ENCODE results near the gene ANK3. TPM values are rescaled to one million over a fixed set of nuclear protein-coding genes. Genes with fewer than 3 reads are reported as not detected.

ANK3 gene
- total RNA-seq, 2 experiments from 2014 or later = 15.0 to 19.1 TPM

DNA sequence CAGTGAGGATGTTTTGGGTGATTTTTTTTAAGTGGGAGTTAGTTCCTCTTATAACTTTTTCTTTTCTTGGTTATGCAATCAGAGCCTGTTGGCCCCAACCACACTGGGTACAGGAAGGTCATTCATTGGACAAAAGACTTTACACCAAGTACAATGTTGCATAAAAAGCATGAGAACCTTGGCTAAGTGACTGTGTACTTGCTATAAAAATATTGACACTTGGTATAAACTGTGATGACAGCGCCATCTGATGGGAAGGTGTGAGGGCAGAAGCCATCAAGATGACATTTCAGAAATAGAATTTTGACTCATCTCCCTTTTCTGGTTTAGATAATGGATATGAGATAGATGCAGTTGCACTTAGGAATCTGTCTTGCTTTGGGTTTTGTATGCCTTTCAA, 357.0 kb downstream of the ANK3 start:
- H3K27ac Mint-ChIP-seq = no peak overlapping the region
- ChIA-PET POLR2A (no interaction called here), CTCF (interaction anchor here (1.1 to 1.2 kb wide), 2 partner anchors 168 to 406 kb away, joined by 5 to 6 read pairs; no protein-coding TSS in a partner anchor)
- H3K27me3 Mint-ChIP-seq = no peaks in the 10 kb centered on the region
- H3K4me1 Mint-ChIP-seq = peaks cover 2% of the 10 kb centered on the region
- no peaks in the 10 kb centered on the region for H3K36me3 Mint-ChIP-seq (ENCODE audit: low read depth)
- H3K4me3 Mint-ChIP-seq = no peak overlapping the region
- DNase-seq = peak; percentile 45
- no peaks in the 10 kb centered on the region for H3K9me3 Mint-ChIP-seq

DNA sequence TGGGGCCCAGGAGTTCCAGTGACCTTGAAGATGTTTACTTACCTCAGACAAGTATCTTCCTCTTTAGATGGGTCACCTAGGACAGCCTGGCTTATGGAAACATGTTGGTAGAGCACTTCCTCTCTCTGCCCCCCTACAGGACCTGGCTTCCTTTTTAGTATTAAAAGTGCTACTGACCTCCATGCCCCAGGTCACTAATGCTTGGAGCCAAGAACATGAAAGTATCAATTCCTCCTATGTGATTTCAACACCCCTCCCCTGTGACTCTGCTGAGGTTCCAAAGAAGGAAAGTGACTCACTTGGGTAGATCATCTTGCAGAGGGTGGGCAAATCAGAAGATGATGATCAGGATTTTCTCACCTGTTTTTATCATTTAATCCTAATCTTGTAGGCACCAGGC, 358.0 kb downstream of the ANK3 start:
- Mint-ChIP-seq H3K4me3 (no peak overlapping the region), H3K27ac (no peak overlapping the region), H3K4me1 (peaks cover 2% of the 10 kb centered on the region), H3K9me3 (no peaks in the 10 kb centered on the region), H3K27me3 (no peaks in the 10 kb centered on the region), H3K36me3 (ENCODE audit: low read depth) (no peaks in the 10 kb centered on the region)
- ChIA-PET POLR2A (no interaction called here), CTCF (interaction anchor here (0.7 to 1.6 kb wide), 4 partner anchors 125 to 405 kb away, joined by 3 to 6 read pairs (median 4); partner anchors contain the start of gene CCDC6)
- DNase-seq = no peak

DNA sequence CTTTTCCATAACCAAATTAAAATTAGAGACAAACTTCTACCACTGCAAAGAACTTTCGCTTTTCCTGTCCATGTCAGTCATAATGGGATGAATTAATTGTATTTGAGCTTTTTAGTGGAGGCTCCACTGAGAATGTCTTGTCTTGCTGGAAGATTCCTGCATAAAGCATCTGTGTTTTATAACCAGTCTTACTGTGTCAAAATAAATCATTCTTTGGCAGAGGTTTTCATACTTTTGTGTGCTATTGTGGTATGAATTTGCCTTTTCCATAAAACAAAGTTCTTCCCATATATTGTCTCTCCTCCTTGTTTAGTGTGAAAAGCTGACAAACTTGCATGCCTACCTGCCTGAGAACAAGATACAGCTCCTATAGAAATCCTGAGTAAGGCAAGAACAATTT, 358.5 kb downstream of the ANK3 start:
- Mint-ChIP-seq H3K4me3 (no peak overlapping the region), H3K9me3 (no peaks in the 10 kb centered on the region), H3K27ac (no peak overlapping the region), H3K27me3 (no peaks in the 10 kb centered on the region), H3K4me1 (peaks cover 2% of the 10 kb centered on the region), H3K36me3 (ENCODE audit: low read depth) (no peaks in the 10 kb centered on the region)
- ChIA-PET POLR2A (no interaction called here), CTCF (interaction anchor here (1.4 to 1.6 kb wide), 2 partner anchors 125 to 199 kb away, joined by 3 to 4 read pairs; partner anchors contain the start of gene CCDC6)
- no peak for DNase-seq

DNA sequence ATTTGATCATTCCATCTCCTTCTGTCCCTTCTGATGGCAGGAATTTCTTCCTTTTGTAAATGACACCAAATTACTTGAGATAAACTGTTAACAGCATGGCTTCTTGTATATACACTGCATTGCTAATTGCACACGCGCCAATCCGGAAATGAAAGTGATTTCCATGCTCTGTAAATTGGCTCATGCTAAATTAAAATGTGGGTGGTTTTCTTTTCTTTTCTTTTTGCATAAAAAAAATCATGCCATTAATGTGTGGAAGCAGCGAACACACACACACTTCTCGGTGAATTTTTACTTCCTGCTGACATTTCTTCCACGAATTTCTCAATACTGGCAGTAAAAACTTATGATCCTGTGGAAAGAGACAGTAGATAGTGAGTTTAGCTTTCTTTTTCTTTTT, 360.2 kb downstream of the ANK3 start:
- ChIA-PET CTCF (interaction anchor here (0.6 kb wide), 1 partner anchor 1867 kb away, joined by 3 read pairs; no protein-coding TSS in a partner anchor), POLR2A (no interaction called here)

DNA sequence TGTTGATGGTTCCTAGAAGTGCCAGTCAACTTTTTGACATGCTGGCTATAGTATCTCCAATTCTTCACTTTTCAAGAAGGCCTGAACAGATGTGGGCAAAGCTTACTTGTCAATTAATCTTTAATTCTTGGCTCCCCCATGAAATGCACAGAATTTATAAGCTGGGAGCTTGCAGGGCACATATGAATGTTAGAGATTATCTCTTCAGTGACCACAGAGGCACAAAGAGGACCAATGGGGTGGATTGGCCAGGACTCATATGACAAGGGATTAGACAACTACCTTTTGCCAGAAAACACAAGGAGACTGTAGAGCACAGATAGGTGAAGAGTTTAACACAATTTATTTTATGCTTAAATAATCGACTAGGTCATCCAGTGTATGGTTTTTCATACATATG, 361.6 kb downstream of the ANK3 start:
- peaks cover 3% of the 10 kb centered on the region for H3K27me3 Mint-ChIP-seq
- ChIA-PET POLR2A (no interaction called here), CTCF (no interaction called here)

More for the DNA sequence above, 360.2 kb downstream of the ANK3 start:
- Mint-ChIP-seq H3K27me3 (peaks cover 3% of the 10 kb centered on the region), H3K9me3 (no peaks in the 10 kb centered on the region), H3K4me3 (no peak overlapping the region), H3K27ac (no peak overlapping the region), H3K4me1 (peaks cover 2% of the 10 kb centered on the region), H3K36me3 (ENCODE audit: low read depth) (no peaks in the 10 kb centered on the region)
- no peak for DNase-seq

DNA sequence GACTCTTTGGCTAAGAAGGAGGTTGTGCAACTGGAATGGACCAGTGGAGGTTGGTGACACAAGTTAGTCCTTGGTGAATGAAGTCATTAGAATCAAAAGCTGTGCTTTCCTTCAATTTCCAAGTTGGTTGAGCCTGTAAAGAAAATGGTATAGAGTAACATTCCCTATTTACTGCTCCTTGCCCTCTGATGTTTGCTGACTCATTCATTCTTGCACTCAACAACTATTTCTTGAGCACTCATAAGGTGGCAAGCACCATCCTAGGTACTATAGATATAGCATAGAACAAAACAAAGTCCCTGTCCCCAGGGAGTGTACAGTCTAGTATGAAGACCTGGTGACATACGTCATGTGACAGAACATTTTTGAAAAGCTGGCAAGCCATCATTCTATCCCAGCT, 364.4 kb downstream of the ANK3 start:
- no peak overlapping the region for H3K4me3 Mint-ChIP-seq
- CTCF ChIA-PET = no interaction called here
- no peak for DNase-seq
- no peaks in the 10 kb centered on the region for H3K4me1 Mint-ChIP-seq
- H3K36me3 Mint-ChIP-seq (ENCODE audit: low read depth) = no peaks in the 10 kb centered on the region
- POLR2A ChIA-PET = no interaction called here
- peaks cover 7% of the 10 kb centered on the region for H3K27me3 Mint-ChIP-seq
- no peaks in the 10 kb centered on the region for H3K9me3 Mint-ChIP-seq
- H3K27ac Mint-ChIP-seq = no peak overlapping the region

More for the DNA sequence above, 361.6 kb downstream of the ANK3 start:
- no peak overlapping the region for H3K4me3 Mint-ChIP-seq
- DNase-seq = no peak
- H3K4me1 Mint-ChIP-seq = peaks cover 2% of the 10 kb centered on the region
- H3K27ac Mint-ChIP-seq = no peak overlapping the region
- H3K9me3 Mint-ChIP-seq = no peaks in the 10 kb centered on the region
- H3K36me3 Mint-ChIP-seq (ENCODE audit: low read depth) = no peaks in the 10 kb centered on the region

DNA sequence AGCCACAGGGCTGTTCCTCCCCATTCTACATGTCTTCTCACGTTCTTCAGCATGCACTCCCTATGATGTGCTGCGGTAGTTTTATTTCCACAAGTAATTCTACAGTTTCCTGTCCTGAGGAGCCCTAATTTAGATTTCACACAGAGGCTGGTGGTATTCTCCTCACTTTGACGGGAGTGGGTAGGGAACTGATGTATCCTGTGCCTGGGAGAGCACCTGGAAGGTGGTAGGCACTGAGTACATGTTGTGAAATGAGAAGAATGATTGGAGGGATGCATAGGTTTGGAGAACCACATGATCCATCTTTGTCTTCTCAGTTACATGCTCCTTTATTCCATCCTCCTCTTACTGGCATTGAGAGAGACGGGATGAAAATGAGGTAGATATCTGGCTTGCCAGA, 365.2 kb downstream of the ANK3 start:
- ChIA-PET CTCF (no interaction called here), POLR2A (no interaction called here)
- H3K4me1 Mint-ChIP-seq = no peaks in the 10 kb centered on the region
- H3K9me3 Mint-ChIP-seq = no peaks in the 10 kb centered on the region
- H3K27ac Mint-ChIP-seq = no peak overlapping the region
- H3K27me3 Mint-ChIP-seq = peaks cover 10% of the 10 kb centered on the region
- no peaks in the 10 kb centered on the region for H3K36me3 Mint-ChIP-seq (ENCODE audit: low read depth)
- no peak for DNase-seq
- no peak overlapping the region for H3K4me3 Mint-ChIP-seq

DNA sequence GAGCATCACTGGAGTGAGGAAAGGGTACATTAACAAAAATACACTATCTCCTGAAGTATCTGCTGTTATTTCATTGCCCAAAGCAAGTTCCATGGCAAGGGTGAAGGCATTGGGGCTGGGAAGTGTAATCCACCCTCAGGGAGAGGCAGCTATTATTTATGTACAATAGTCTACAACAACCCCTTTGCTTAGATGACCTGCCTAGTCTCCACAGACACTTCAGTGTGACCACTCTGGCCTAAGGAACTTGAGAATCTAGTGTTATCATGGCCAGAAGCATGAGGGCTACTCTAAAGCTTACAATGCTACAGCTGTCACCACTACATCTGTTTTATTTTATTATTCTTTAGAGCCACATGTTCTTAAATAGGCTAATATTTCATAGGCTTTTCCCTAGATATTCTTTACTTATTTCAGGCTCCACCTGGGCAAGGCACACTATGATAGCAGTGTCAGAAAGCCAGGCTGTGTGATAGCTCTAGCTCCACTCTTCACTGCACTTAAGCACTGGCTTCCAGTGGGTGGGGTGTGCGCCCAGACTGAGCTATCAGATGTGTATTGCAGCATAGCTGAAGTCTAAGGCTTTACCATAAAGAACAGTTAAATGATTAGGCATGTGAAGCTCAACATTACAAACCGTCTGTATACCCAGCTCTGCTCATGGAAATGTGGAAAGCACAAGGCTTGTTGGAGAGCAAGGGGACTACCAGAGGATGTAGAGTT, 366.4 kb downstream of the ANK3 start:
- POLR2A ChIA-PET = no interaction called here
- H3K36me3 Mint-ChIP-seq (ENCODE audit: low read depth) = no peaks in the 10 kb centered on the region

DNA sequence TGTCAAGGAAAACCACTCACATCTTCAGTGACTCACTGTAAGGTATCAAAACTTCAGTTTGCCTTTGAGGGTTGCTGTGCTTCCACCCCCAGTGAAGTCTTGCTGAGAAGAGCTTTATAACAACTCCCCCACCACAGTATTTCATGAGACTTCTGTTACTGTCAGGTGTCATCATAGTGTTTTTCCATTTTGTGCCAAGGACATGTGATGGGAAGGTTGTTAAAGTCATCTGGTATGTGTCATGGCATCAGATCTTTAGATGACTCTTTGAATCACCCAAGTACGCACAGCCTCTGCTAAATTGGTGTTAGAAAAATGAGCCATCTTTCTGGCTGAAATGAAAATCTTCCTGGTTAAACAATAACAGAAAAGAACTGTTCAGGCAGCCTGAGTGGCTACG, 368.3 kb downstream of the ANK3 start:
- no peaks in the 10 kb centered on the region for H3K36me3 Mint-ChIP-seq (ENCODE audit: low read depth)
- CTCF ChIA-PET = interaction anchor here (0.8 kb wide), 1 partner anchor 396 kb away, joined by 3 read pairs; no protein-coding TSS in a partner anchor
- no peaks in the 10 kb centered on the region for H3K4me1 Mint-ChIP-seq
- H3K4me3 Mint-ChIP-seq = no peak overlapping the region
- peaks cover 10% of the 10 kb centered on the region for H3K27me3 Mint-ChIP-seq
- POLR2A ChIA-PET = no interaction called here
- no peak for DNase-seq
- H3K9me3 Mint-ChIP-seq = no peaks in the 10 kb centered on the region
- H3K27ac Mint-ChIP-seq = no peak overlapping the region

More for the DNA sequence above, 366.4 kb downstream of the ANK3 start:
- no peak overlapping the region for H3K4me3 Mint-ChIP-seq
- H3K4me1 Mint-ChIP-seq = no peaks in the 10 kb centered on the region
- H3K27me3 Mint-ChIP-seq = peaks cover 10% of the 10 kb centered on the region
- no peak for DNase-seq
- no peak overlapping the region for H3K27ac Mint-ChIP-seq
- no peaks in the 10 kb centered on the region for H3K9me3 Mint-ChIP-seq
- CTCF ChIA-PET = interaction anchor here (1.9 kb wide), 1 partner anchor 117 kb away, joined by 4 read pairs; the partner anchor contains the start of gene CCDC6

DNA sequence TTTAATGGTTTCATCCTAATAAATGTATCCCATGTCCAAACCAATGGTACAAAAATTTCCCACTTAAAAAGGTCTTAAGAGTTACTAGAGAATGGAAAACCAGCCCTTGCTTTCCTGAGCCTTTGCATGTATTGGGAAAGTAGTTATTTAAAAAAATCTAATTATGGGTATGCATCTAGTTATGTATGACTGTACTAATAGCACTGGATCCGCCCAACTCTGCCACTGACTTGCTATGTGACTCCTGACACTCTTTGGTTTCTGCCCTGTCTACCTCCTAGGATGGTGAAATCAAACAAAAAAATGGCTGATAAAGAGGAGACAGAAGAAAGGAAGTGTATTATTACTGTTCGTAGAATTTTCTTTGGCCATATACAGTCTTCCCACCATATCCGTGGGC, 372.9 kb downstream of the ANK3 start:
- H3K27me3 Mint-ChIP-seq = peaks cover 2% of the 10 kb centered on the region
- H3K4me3 Mint-ChIP-seq = no peak overlapping the region
- ChIA-PET CTCF (no interaction called here), POLR2A (no interaction called here)
- DNase-seq = no peak
- H3K4me1 Mint-ChIP-seq = no peaks in the 10 kb centered on the region
- H3K9me3 Mint-ChIP-seq = no peaks in the 10 kb centered on the region
- H3K27ac Mint-ChIP-seq = no peak overlapping the region
- no peaks in the 10 kb centered on the region for H3K36me3 Mint-ChIP-seq (ENCODE audit: low read depth)

DNA sequence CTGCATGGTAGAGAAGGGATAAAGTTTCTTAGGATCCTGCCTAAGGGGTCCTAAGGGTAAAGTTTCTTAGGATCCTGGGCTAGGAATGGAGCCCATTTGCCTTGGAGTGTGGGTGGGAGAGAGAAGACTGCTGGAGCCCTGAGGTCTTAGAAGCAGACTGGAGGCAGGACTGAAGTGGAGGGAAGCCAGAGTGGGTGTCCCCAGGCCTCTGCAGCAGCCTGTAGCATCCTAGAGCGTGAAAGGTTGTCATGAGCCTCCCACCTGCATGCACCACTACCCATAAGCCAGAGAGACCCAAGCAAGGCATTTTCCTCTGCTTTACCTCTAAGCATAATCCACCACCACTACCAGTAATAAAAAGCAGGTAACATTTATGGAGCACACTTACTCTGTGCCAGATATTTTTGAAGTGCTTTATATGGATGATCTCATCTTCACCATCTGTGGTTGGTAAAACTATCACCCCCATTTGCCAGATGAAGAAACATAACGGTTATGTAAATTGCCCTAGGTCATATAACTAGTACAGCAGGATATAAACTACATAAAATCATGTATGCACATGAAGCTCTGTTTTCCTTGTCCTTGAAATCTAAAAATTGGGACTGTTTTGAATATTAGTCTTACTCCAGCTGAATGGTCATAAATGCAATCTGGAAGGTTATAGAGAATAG, 379.8 kb downstream of the ANK3 start:
- ChIA-PET CTCF (no interaction called here), POLR2A (no interaction called here)
- H3K36me3 Mint-ChIP-seq (ENCODE audit: low read depth) = no peaks in the 10 kb centered on the region
- H3K4me3 Mint-ChIP-seq = no peak overlapping the region
- H3K27me3 Mint-ChIP-seq = no peaks in the 10 kb centered on the region
- no peak for DNase-seq
- no peaks in the 10 kb centered on the region for H3K4me1 Mint-ChIP-seq
- no peak overlapping the region for H3K27ac Mint-ChIP-seq
- no peaks in the 10 kb centered on the region for H3K9me3 Mint-ChIP-seq

DNA sequence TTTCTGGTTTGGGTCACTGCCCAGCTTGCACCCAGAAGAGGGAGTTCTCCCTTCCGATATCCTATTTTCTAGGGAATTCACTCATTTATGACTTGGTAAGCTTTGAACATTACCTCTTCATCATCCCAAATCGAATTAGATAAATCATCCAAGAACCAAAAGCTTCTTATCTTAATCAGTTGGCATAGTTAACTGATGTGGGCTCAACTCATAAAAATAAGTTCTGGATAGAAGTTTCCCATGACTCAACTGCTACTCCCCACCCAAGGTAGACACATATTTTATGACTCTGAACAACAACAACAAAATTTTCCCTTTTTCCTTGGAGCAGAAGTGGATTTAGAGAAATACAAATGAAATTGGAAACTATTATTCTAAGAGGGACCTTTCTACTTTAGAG, 380.4 kb downstream of the ANK3 start:
- Mint-ChIP-seq H3K27ac (no peak overlapping the region), H3K4me3 (no peak overlapping the region), H3K9me3 (no peaks in the 10 kb centered on the region), H3K27me3 (no peaks in the 10 kb centered on the region), H3K36me3 (ENCODE audit: low read depth) (no peaks in the 10 kb centered on the region), H3K4me1 (no peaks in the 10 kb centered on the region)
- DNase-seq = no peak
- POLR2A ChIA-PET = no interaction called here
- CTCF ChIA-PET = no interaction called here

DNA sequence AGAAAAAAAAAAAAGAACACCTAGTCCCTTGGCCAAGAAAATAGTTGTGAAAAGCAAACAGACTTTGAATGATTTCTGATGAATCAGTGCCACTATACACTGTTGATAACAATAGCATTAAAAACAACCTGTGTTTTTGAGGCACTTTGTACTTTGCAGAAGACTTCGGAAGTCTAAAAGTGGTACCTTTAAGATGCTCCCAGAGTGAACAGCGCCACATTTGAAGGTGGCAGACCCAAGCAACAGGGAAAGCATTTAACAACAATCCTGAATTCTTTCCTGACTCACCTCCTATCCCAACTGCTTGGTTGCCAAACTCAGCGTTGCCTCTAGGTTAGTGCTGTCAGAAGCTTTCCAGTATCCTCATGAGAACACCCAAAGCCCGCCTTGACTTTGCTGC, 380.9 kb downstream of the ANK3 start:
- no peak for DNase-seq
- no peaks in the 10 kb centered on the region for H3K4me1 Mint-ChIP-seq
- H3K4me3 Mint-ChIP-seq = no peak overlapping the region
- no peak overlapping the region for H3K27ac Mint-ChIP-seq
- ChIA-PET POLR2A (no interaction called here), CTCF (no interaction called here)
- no peaks in the 10 kb centered on the region for H3K9me3 Mint-ChIP-seq
- H3K36me3 Mint-ChIP-seq (ENCODE audit: low read depth) = no peaks in the 10 kb centered on the region
- H3K27me3 Mint-ChIP-seq = no peaks in the 10 kb centered on the region

DNA sequence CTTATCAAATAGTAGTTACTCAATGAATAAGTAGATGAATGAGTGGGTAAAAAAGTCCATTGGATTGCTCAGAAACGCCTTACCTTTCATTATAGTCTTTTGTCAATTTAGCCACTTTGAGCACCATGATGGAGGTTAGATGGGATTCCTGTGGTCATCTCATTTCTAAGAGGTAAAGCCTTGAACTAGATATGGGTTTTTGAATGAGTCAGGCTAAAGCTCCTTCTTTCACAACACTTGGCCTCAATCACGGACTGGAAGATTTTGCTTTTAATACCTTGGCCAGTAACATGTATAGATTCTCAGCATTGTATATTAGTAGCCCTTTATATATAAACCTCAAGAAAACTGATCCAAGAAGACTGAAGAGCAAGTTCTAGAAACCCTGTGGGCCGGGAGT, 383.6 kb downstream of the ANK3 start:
- Mint-ChIP-seq H3K9me3 (no peaks in the 10 kb centered on the region), H3K27me3 (no peaks in the 10 kb centered on the region), H3K27ac (no peak overlapping the region), H3K4me1 (peaks cover under 1% of the 10 kb centered on the region), H3K36me3 (ENCODE audit: low read depth) (no peaks in the 10 kb centered on the region), H3K4me3 (no peak overlapping the region)
- no peak for DNase-seq
- ChIA-PET CTCF (no interaction called here), POLR2A (no interaction called here)

Data from activated CD4-positive, alpha-beta memory T cell treated with anti-CD3 and anti-CD28 coated beads, Interleukin-2, amount 10 ng/mL, durations not matched to agents 7 days and 5 days (primary cell).